ENCODE data around the gene TP53BP1.

GRCh38 chr15:43471975-43472374 lies 21.0 kb downstream of the TP53BP1 start:
- TF ChIP-seq EP300 (IDR thresholded peaks at IDR 0.05): no peak
- no peak for TF ChIP-seq CTCF (IDR thresholded peaks at IDR 0.05)
- no peak for TF ChIP-seq POLR2AphosphoS5 (IDR thresholded peaks at IDR 0.05)
- no peak for TF ChIP-seq POLR2A (IDR thresholded peaks at IDR 0.05)

All from stomach (tissue), 4 donors.